Measurements from ENCODE around the gene LSM2.

The LSM2 gene

DNA sequence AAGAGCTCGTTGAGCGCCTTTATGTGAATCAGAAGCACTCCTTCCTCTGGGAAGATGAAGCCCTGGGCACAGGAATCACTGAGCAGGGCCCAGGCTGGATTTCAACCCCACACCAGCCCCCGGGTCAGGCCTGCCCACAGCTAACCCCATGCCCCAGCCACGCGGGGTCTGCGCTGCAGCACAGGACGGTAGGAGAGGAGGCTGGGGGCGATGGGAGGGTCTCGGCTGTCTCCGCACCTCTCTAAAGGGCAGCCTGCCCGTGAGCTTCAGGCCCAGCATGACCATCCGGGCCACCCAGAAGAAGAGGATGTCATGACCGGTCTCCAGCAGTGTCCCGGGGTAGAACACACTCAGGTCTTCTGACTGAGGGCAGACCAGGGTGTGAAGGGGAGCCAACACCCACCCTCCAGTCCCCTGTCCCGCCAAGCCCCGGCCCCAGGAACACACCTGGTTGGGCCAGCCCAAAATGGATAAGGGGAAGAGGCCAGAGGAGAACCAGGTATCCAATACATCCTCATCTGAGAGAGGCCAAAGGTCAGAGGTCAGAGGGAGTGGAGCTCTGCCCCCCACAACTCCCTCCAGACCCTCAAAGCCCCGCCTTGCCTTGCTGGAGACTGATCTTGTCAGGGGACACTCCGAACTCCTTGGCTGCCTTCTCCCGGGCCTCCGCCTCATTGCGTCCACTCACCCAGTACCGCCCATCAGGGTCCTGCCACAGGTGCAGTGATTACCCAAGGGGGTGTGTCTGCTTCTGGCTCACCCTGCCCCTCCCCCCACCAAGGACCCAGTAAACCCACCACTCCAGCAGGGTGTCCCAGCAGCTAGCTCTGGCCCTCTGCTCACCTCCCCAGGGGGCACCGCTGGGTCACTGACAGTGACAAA, 25.3 kb downstream of the LSM2 start:
- in situ Hi-C loops (cut with HindIII; ENCODE audit: low sequenced_read_pairs) = no loop called here
- no peak for DNase-seq (ENCODE audit: low read depth, low spot score)
- TF ChIP-seq, protein P1, sequence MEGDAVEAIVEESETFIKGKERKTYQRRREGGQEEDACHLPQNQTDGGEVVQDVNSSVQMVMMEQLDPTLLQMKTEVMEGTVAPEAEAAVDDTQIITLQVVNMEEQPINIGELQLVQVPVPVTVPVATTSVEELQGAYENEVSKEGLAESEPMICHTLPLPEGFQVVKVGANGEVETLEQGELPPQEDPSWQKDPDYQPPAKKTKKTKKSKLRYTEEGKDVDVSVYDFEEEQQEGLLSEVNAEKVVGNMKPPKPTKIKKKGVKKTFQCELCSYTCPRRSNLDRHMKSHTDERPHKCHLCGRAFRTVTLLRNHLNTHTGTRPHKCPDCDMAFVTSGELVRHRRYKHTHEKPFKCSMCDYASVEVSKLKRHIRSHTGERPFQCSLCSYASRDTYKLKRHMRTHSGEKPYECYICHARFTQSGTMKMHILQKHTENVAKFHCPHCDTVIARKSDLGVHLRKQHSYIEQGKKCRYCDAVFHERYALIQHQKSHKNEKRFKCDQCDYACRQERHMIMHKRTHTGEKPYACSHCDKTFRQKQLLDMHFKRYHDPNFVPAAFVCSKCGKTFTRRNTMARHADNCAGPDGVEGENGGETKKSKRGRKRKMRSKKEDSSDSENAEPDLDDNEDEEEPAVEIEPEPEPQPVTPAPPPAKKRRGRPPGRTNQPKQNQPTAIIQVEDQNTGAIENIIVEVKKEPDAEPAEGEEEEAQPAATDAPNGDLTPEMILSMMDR (IDR thresholded peaks at IDR 0.05; ENCODE audit: low read depth, low read length) = no peak
- H3K4me3 ChIP-seq (ENCODE audit: low read depth, low read length) = no peak overlapping the region

DNA sequence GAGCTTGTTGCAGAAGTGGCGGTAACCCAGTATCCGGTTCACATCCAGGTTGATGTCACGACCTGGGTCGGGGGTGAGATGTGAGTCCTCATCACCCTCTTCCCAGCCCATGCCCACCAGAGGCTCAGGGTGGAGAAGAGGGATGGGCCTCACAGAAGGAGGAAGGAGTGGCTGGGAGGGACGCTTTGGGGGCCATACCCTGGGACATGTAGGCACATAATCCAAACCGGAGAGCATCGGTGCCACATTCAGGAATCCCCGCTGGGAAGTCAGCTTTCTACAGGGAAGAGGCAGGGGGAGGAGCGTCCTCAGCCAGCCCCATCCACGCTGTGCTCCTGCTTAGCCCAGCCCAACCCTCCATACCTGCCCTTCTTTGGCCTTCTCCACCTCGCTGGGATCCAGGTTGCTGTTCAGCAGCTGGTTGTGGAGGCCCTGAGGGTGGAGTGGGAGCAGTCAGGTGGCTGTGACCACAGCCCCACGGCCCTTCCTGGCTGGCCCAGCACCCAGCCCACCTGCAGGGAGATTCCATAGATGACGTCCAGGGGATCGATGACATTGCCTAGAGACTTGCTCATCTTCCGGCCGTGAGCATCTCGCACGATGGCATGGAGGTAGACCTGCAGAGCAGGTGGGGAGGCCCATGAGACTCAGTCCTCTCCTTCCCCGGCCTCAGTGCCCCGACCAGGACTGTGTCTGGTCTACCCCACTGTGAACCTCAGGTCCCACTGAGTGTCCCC, 26.1 kb downstream of the LSM2 start:
- H3K4me3 ChIP-seq (ENCODE audit: low read depth, low read length) = no peak overlapping the region
- in situ Hi-C loops (cut with HindIII; ENCODE audit: low sequenced_read_pairs) = no loop called here
- no peak for DNase-seq (ENCODE audit: low read depth, low spot score)
- TF ChIP-seq, protein P1 (IDR thresholded peaks at IDR 0.05; ENCODE audit: low read depth, low read length) = no peak

DNA sequence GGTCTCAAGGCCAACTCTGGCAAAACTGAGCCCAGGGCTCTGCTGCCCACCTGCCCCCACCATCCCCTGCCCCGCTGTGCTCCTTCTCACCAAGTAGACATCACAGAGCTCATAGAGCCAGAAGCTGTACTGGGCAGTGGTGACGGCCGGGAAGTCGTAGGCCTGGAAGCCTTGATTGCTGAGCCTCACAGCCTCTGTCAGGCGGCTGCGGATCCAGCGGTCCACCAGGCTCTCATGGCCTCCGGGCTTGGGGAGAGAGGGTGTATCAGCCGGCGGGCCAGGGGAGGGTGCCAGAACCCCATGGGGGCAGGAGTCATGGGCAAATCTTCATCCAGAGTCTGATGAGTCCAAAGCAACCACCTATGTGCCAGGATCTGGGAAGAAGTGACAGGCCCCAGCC, 26.9 kb downstream of the LSM2 start:
- DNase-seq (ENCODE audit: low read depth, low spot score) = no peak
- TF ChIP-seq, protein P1 (IDR thresholded peaks at IDR 0.05; ENCODE audit: low read depth, low read length) = no peak
- no peak overlapping the region for H3K4me3 ChIP-seq (ENCODE audit: low read depth, low read length)
- in situ Hi-C loops (cut with HindIII; ENCODE audit: low sequenced_read_pairs) = no loop called here

DNA sequence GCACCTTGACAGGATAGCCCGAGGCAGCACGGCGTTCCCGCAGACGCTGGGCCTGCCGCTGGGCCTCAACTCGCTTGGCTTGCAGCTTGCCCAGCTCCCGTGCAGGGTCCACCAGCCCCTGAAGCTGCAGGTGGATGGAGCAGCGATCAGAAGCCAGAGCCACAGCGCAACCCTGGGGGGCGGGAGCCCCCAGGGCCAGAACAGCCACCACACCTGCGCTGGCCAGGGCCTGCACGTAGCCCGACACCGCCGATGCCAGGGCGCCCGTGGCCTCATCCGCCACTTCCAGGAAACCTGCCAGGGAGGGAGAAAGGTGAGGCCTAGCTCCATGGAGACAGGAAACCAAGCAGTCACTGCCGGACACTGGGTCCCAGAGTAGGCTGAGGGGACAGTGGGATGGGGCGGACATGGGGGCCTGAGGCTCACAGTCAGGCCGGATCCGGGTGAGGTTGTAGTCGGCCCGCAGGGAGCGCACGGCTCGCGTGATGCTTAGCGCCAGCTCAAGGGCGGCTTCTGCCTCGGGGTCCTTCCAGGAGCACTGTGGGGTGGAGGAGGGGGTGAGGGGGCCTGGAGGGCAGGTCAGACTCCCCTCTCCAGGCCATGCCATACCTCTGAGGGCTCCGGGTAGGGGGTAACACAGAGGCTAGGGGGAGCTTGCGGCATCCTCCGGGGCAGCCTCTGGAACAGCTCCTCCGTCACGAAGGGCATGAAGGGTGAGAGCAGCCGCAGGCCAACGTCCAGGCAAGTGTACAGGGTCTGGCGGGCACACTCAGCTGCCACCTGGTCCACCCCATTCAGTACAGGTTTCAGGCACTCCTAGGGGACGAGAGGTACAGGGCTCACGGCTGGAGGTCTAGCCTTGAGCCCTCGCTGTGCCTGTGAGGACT, 27.5 kb downstream of the LSM2 start:
- no peak for DNase-seq (ENCODE audit: low read depth, low spot score)
- no peak overlapping the region for H3K4me3 ChIP-seq (ENCODE audit: low read depth, low read length)
- TF ChIP-seq, protein P1 (IDR thresholded peaks at IDR 0.05; ENCODE audit: low read depth, low read length) = no peak
- in situ Hi-C loops (cut with HindIII; ENCODE audit: low sequenced_read_pairs) = no loop called here

DNA sequence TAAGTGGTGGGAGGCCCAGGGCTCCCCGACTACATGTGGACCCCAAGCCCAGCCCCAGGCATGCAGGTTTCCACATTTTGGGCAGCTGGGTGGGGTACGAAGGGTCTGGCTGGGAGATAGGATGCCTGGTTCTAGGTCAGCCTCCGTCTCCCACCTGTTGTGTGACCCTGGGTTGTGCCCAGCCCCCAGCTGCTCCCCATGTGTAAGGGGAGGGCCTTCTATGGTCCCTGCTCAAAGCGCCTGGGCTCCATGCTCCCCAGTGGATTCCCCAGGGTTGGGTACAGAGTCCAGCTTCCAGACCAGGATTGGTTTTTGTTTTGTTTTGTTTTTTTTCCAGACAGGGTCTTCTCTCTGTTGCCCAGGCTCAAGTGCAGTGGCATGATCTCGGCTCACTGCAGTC, 28.6 kb downstream of the LSM2 start:
- in situ Hi-C loops (cut with HindIII; ENCODE audit: low sequenced_read_pairs) = no loop called here
- no peak for DNase-seq (ENCODE audit: low read depth, low spot score)
- H3K4me3 ChIP-seq (ENCODE audit: low read depth, low read length) = no peak overlapping the region
- TF ChIP-seq, protein P1 (IDR thresholded peaks at IDR 0.05; ENCODE audit: low read depth, low read length) = no peak

DNA sequence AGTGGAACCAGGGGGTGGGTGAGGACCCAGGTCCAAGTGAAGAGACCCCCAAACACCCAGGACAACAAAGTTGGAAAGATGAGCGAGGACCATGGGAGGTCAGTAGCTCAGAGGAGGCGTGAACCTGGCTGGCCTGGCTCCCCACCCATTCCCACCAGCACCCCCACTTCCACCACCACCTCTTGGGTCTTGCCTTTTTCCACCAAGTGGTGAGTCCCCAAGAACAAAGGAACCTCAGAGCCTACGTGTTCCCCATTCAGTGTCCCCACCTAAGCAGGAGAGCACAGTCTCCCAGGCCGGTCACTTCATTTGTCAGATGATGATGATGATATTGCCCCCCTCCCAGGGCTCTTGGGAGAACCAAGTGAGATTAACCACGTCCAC, 29.1 kb downstream of the LSM2 start:
- DNase-seq (ENCODE audit: low read depth, low spot score) = no peak
- TF ChIP-seq, protein P1 (IDR thresholded peaks at IDR 0.05; ENCODE audit: low read depth, low read length) = no peak
- in situ Hi-C loops (cut with HindIII; ENCODE audit: low sequenced_read_pairs) = no loop called here
- H3K4me3 ChIP-seq (ENCODE audit: low read depth, low read length) = no peak overlapping the region
